ENCODE measurements around the gene SERPINI1. TPM values are rescaled to one million over a fixed set of nuclear protein-coding genes. Genes with fewer than 3 reads are reported as not detected.
"Not testable (repeated sequence)": the region's sequence is repeated elsewhere in the genome, so short reads cannot be mapped to it uniquely, and the experiment has no call there.

The SERPINI1 gene
- total RNA-seq, 1 donor from 2014 or later, result 1.5 TPM

GRCh38 chr3:167785790-167786189, 50.3 kb downstream of the SERPINI1 start:
- no peak for DNase-seq (ENCODE audit: extremely low read depth, low read depth, low spot score)

- DNase-seq (ENCODE audit: extremely low read depth, low read depth, low spot score), result no peak
Observed at GRCh38 chr3:167787440-167787839, 51.9 kb downstream of the SERPINI1 start.

- DNase-seq (ENCODE audit: extremely low read depth, low read depth, low spot score), result no peak
Observed at GRCh38 chr3:167798443-167798842, 62.9 kb downstream of the SERPINI1 start.

GRCh38 chr3:167808910-167809309, 73.4 kb downstream of the SERPINI1 start:
- DNase-seq (ENCODE audit: extremely low read depth, low read depth, low spot score), result no peak

- DNase-seq (ENCODE audit: extremely low read depth, low read depth, low spot score), result no peak
Observed at GRCh38 chr3:167810236-167810635, 74.7 kb downstream of the SERPINI1 start.

GRCh38 chr3:167811031-167811430, 75.5 kb downstream of the SERPINI1 start:
- no peak for DNase-seq (ENCODE audit: extremely low read depth, low read depth, low spot score)

- DNase-seq (ENCODE audit: extremely low read depth, low read depth, low spot score), result no peak
Observed at GRCh38 chr3:167813169-167814123, 77.9 kb downstream of the SERPINI1 start.

- no peak for DNase-seq (ENCODE audit: extremely low read depth, low read depth, low spot score)
Observed at GRCh38 chr3:167814441-167814951, 79.0 kb downstream of the SERPINI1 start.

DNA sequence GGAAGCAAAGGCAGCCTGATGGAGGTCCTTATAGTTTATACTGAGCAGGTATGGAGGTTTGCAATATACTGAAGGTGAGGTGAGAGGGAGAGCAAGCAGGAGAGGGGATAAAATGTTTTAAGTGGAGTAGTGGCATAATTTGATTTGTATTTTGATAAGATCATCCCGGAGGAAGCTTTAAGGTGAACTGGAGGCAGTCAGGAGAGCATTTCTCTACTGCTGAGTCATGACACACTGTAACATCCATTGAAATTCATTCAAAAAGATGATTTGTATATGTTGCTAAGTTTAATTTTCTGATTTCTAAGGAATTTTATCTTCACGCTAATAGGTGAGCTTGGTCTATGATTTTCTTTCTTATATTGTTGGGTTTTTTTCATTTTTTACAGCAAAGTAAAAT, 81.4 kb downstream of the SERPINI1 start:
- DNase-seq (ENCODE audit: extremely low read depth, low read depth, low spot score), result no peak

DNA sequence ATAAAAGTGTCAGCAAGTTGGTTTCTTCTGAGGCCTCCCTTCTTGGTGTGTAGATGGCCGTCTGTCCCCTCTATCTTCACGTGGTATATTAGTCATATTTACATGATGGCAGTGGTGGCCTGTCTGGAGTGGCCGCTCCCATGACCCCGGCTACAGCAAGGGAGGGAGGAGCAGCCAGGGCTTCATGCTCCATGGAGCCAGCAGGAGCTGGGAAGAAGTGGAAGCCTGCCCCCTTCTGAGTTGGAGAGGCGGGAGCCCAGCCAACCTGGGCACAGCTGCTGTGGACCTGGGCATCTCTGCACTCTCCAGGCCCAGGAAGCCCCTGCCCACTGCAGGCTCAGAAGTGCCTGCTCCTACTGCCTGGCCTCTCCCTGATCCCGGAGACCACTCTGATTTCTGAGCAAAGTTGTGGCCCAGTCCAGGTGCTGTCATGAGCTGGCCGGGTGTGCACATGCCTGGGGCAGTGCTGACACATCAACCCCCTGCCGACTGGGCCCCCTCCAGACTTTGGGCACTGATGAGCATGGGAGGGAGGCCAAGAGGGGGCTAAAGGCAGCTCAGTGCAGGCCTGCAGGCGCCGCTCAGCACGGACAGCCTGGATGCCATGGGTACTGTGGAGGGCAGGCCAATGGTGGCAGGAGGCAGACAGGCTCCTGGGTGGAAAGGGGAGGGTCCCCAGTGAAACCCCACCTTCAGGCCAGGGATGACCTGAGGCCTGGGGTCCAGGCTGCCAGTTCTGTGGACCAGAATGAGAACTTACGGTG, 84.8 kb downstream of the SERPINI1 start:
- no peak for DNase-seq (ENCODE audit: extremely low read depth, low read depth, low spot score)

DNA sequence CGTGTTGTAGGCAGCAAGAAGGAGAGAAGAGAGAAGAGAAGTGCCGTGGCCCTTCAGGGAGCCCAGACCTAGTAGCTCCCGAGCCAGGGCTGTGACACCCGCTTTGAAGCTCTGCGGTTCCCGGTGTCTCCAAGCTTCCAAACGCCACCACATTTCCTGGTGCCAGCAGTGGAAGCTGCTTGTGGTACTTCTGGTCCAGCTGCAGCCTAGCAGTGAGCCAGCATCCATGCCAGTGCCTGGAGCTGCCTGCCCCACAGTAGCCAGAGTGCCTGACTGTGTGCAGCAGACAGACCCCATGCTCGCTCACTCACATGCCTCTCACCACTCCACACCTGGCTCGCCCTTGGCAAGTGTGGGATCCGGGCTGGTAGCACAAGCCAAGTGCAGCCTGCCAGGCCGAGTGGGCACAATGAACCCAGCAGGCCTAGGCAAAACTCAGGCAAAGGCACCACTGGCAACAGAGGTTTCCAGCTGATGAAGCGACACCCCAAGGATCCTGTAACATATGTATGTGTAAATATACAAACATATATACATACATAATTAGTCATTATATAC, 85.8 kb downstream of the SERPINI1 start:
- DNase-seq (ENCODE audit: extremely low read depth, low read depth, low spot score), result no peak

GRCh38 chr3:167823738-167824137, 88.2 kb downstream of the SERPINI1 start:
- DNase-seq (ENCODE audit: extremely low read depth, low read depth, low spot score), result no peak

- DNase-seq (ENCODE audit: extremely low read depth, low read depth, low spot score), result not testable (repeated sequence)
Observed at GRCh38 chr3:167827588-167827987, 92.1 kb downstream of the SERPINI1 start.

GRCh38 chr3:167829071-167829470, 93.5 kb downstream of the SERPINI1 start:
- DNase-seq (ENCODE audit: extremely low read depth, low read depth, low spot score), result no peak

DNA sequence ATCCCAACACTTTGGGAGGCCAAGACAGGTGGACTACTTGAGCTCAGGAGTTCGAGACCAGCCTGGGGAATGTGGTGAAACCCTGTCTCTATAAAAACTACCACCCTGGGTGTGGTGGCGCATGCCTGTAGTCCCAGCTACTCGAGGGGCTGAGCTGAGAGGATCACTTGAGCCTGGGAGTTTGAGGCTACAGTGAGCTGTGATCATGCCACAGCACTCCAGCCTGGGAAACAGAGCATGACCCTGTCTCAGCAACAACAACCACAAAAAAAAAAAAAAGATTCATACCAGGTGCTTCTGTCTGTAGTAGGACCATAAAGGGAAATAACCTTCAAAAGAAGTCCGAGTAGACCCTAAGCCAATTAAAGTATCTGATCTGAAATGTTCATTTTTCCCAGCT, 94.5 kb downstream of the SERPINI1 start:
- no peak for DNase-seq (ENCODE audit: extremely low read depth, low read depth, low spot score)

DNA sequence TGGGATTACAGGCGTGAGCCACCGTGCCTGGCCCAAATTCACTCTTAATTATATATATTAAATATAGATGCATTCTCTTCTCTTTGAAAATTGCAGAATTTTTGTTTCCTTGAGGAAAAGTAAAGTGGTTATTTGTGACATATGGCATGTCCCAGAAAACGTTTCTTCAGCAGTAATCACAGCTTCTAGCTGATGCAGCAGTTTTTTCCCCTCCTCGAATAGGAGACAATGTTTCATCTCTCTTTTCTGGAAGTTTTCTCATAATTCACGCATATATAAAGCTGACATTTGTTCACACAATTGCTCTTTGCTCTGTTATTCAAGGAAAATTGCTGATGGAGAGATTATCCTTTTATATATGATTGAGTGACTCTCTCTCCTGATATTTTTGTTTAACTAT, 99.8 kb downstream of the SERPINI1 start:
- DNase-seq (ENCODE audit: extremely low read depth, low read depth, low spot score), result no peak

DNA sequence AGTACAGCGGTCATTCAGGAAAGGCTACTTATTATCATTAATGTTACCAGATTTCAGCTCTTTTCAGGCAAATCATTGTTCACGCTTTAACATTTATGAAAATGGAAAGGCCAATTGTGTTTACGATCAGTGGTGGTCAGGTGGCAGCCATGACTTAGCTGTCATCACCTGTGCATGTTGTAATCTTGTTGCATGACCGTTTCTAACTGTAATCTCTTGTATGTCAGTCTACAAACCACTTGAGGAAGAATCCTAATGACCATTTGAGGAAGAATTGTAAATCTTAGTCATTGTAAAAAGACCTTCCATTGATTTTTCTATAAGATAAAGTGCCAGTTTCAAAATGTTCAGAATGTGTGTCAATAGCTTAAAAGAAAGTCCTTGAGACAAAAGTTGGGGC, 100.4 kb downstream of the SERPINI1 start:
- no peak for DNase-seq (ENCODE audit: extremely low read depth, low read depth, low spot score)

DNA sequence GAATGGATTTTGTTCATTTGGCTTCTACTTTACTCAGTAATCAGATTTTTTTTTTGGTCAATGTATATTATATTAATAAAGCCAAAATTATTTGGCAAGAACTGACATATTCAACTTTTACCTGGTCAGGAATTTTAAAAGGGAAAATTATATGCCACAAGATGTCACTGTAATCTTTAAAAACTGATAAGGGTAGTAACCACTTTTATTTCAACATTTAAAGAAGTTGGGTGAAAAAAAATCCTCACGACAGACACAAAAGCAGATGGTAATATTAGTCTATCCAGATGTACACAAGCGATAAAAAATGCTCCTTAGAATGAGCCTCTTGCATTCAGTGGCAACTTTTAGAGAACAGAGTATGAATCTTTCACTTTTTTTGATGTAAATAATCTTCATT, 101.9 kb downstream of the SERPINI1 start:
- DNase-seq (ENCODE audit: extremely low read depth, low read depth, low spot score), result no peak

- DNase-seq (ENCODE audit: extremely low read depth, low read depth, low spot score), result no peak
Observed at GRCh38 chr3:167839460-167840134, 104.1 kb downstream of the SERPINI1 start.

DNA sequence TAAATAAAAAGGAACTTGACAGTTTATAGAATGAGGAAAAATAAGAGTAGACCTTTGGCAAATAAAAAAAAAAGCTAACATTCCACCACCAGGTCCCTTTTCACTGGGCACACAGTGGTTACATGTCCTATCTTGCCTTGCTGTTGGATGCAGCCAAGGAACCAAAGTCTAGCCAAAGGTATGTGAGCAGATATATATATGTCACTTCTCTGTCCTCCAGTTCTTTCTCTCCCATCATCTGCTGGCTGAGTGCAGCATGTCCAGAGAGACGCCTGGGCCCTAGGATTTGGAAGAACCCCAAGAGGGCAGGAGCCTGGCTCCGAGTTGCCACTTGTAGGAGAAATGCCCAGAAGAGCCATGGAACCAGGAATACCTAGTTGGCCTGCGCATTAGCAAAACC, 104.7 kb downstream of the SERPINI1 start:
- DNase-seq (ENCODE audit: extremely low read depth, low read depth, low spot score), result no peak

DNA sequence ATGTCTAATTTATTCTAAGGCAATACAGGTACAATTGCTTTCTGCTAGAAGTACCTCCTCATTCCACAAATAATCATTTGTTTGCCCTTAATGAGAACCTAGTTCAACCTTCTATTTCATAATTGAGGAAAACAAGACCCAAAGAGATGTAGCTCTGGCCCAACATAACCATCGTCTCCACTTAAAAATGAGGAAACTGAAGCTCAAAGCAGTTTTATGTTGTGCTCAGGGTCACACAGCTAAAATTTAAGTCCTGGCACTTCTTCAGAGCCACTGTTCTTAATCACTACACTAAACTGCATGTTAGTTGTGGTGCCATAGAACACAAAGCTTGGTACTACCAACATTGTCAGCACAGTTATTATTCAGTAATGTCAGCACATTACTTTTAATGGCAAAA, 108.0 kb downstream of the SERPINI1 start:
- no peak for DNase-seq (ENCODE audit: extremely low read depth, low read depth, low spot score)
